GM12878 (cell line): Measurements from ENCODE around the gene MACROD2. TPM values are rescaled to one million over a fixed set of nuclear protein-coding genes. Genes with fewer than 3 reads are reported as not detected.

Source experiments
- ATAC-seq: fragments of 200-7000 bp; cut with Tn5 transposase; 3 replicates; pipeline ENCODE4 v1.9.1; 2020; ENCODE audit warnings: mild to moderate bottlenecking, moderate library complexity
- BruUV-seq: library from RNA; stranded (reverse); fragments of 400-500 nt; replicated peaks from 2 replicates; lab custom pipeline; 2021; lab: Mats Ljungman, UMichigan
- CTCF ChIA-PET: fragments of 300-600 bp; sonication (Branson Sonifier 250); formaldehyde crosslinking; extraction: SDS; loops from one replicate; lab custom pipeline; 2021; ENCODE audit warnings: inconsistent platforms; lab: Yijun Ruan, JAX
- POLR2A ChIA-PET: fragments of 350-600 bp; formaldehyde crosslinking; extraction: SDS; loops from one replicate; lab custom pipeline; 2021; ENCODE audit warnings: inconsistent platforms; lab: Charles Lee
- RAD21 ChIA-PET: fragments of 300-600 bp; sonication (Branson Sonifier 250); formaldehyde crosslinking; loops from one replicate; lab custom pipeline; 2023; ENCODE audit warnings: antibody characterized with exemption; ENCODE audit not compliant: unreplicated experiment; lab: Charles Lee
- SMC1A ChIA-PET: fragments of 300-600 bp; sonication (Branson Sonifier 250); formaldehyde crosslinking; loops from one replicate; lab custom pipeline; 2023; ENCODE audit not compliant: unreplicated experiment, uncharacterized antibody; lab: Charles Lee
- DNase-seq: peaks from one replicate; pipeline ENCODE4 v3.0.0-alpha.2; 2011; ENCODE audit warnings: low read depth, low spot score
- FAIRE-seq: peaks from 3 replicates; lab custom pipeline; 2011; peaks lifted over from hg19 to GRCh38; lab: Jason Lieb, UNC
- H2AFZ ChIP-seq: 2 replicates; pipeline ENCODE4 v1.6.0; 2011; ENCODE audit warnings: low read depth, low read length, control low read depth; ENCODE audit not compliant: control insufficient read depth
- H3K27ac ChIP-seq: 2 replicates; pipeline ENCODE4 v1.5.1; 2011; ENCODE audit warnings: control low read depth; ENCODE audit not compliant: control insufficient read depth, insufficient read depth
- H3K27me3 ChIP-seq, 2 experiments: replicated peaks in 1 of 2; 2 replicates each; pipeline versions ENCODE4 v1.6.0 to v1.6.1; 2011; ENCODE audit warnings: low read length in 1 of 2; ENCODE audit not compliant: control insufficient read depth in 2 of 2, insufficient read depth in 2 of 2
- H3K36me3 ChIP-seq, 2 experiments: 2 replicates each; pipeline ENCODE4 v1.5.1; 2011; ENCODE audit warnings: low read length in 1 of 2; ENCODE audit not compliant: control insufficient read depth in 2 of 2, insufficient read depth in 2 of 2
- H3K4me1 ChIP-seq: 2 replicates; pipeline ENCODE4 v1.6.1; 2011; ENCODE audit warnings: mild to moderate bottlenecking, low read length, moderate library complexity, mixed read lengths; ENCODE audit not compliant: control insufficient read depth, insufficient read depth
- H3K4me2 ChIP-seq: 2 replicates; pipeline ENCODE4 v1.6.0; 2011; ENCODE audit warnings: control low read depth; ENCODE audit not compliant: control insufficient read depth, insufficient read depth
- H3K4me3 ChIP-seq: fragments of 200-600 bp; sonication (generic); 2 replicates; pipeline ENCODE4 v1.5.1; 2016
- H3K79me2 ChIP-seq: 2 replicates; pipeline ENCODE4 v1.6.0; 2011; ENCODE audit warnings: low read length; ENCODE audit not compliant: control insufficient read depth, insufficient read depth
- H3K9ac ChIP-seq: 2 replicates; pipeline ENCODE4 v1.8.0; 2011; ENCODE audit warnings: low read length, control low read depth, mixed read lengths; ENCODE audit not compliant: control insufficient read depth, insufficient read depth
- H3K9me3 ChIP-seq: replicated peaks from 3 replicates; pipeline ENCODE4 v1.5.1; 2011; ENCODE audit warnings: mild to moderate bottlenecking, low read length; ENCODE audit not compliant: control insufficient read depth, insufficient read depth
- H4K20me1 ChIP-seq: 2 replicates; pipeline ENCODE4 v1.6.0; 2011; ENCODE audit not compliant: control insufficient read depth, insufficient read depth
- ATF7 ChIP-seq: fragments of 450-650 bp; IDR thresholded peaks from 2 replicates; pipeline ENCODE4 v1.6.1; 2016; ENCODE audit warnings: low read depth, mild to moderate bottlenecking
- BACH1 ChIP-seq: fragments of 450-650 bp; IDR thresholded peaks from 2 replicates; pipeline ENCODE4 v1.6.1; 2017; ENCODE audit warnings: mild to moderate bottlenecking, borderline replicate concordance
- ETV6 ChIP-seq, 2 experiments: fragments of 450-650 bp in 1 of 2; IDR thresholded peaks in 1 of 2; conservative IDR thresholded peaks in 1 of 2; 2 replicates each; pipeline ENCODE4 v1.6.1; 2014; ENCODE audit warnings: antibody characterized with exemption in 1 of 2, borderline replicate concordance in 1 of 2, low read depth in 1 of 2, mild to moderate bottlenecking in 1 of 2, moderate library complexity in 1 of 2
- EZH2 ChIP-seq: IDR thresholded peaks from 2 replicates; pipeline ENCODE4 v1.6.1; 2012; ENCODE audit warnings: low read depth, mild to moderate bottlenecking, control low read depth, inconsistent platforms, low read length, borderline replicate concordance; ENCODE audit not compliant: control insufficient read depth
- HCFC1 ChIP-seq: fragments of 150-350 bp; IDR thresholded peaks from 2 replicates; pipeline ENCODE4 v1.6.1; 2014; ENCODE audit warnings: low read length
- KAT2A ChIP-seq: conservative IDR thresholded peaks from 2 replicates; pipeline ENCODE4 v1.6.1; 2011; ENCODE audit warnings: low read depth, low read length; ENCODE audit not compliant: control insufficient read depth
- KLF5 ChIP-seq: fragments of 450-650 bp; IDR thresholded peaks from 2 replicates; pipeline ENCODE4 v1.6.1; 2014; ENCODE audit warnings: mild to moderate bottlenecking; ENCODE audit not compliant: partially characterized antibody
- MEF2A ChIP-seq: IDR thresholded peaks from 2 replicates; pipeline ENCODE4 v1.6.1; 2011; ENCODE audit warnings: low read depth, mild to moderate bottlenecking, low read length, moderate library complexity; ENCODE audit not compliant: insufficient read depth
- MTA2 ChIP-seq: fragments of 450-650 bp; IDR thresholded peaks from 2 replicates; pipeline ENCODE4 v1.6.1; 2016; ENCODE audit warnings: low read depth, mild to moderate bottlenecking, moderate library complexity
- POLR2A ChIP-seq: IDR thresholded peaks from 2 replicates; pipeline ENCODE4 v1.6.1; 2011; ENCODE audit warnings: low read depth, mild to moderate bottlenecking, low read length
- RCOR1 ChIP-seq: conservative IDR thresholded peaks from 2 replicates; pipeline ENCODE4 v1.6.1; 2012; ENCODE audit warnings: low read depth, low read length, improper control_type of control experiment
- SP1 ChIP-seq: IDR thresholded peaks from one replicate; pipeline ENCODE4 v1.6.1; 2011; ENCODE audit warnings: low read depth, low read length
- SREBF2 ChIP-seq: IDR thresholded peaks from 2 replicates; pipeline ENCODE4 v1.6.1; 2012; ENCODE audit warnings: mild to moderate bottlenecking, low read length
- STAT3 ChIP-seq: IDR thresholded peaks from 2 replicates; pipeline ENCODE4 v1.6.1; 2011; ENCODE audit warnings: low read depth, low read length, improper control_type of control experiment
- TCF7 ChIP-seq: IDR thresholded peaks from 2 replicates; pipeline ENCODE4 v1.6.1; 2014; ENCODE audit warnings: antibody characterized with exemption, borderline replicate concordance
- WRNIP1 ChIP-seq: IDR thresholded peaks from 2 replicates; pipeline ENCODE4 v1.6.1; 2011; ENCODE audit warnings: low read depth, low read length, improper control_type of control experiment, borderline replicate concordance
- WGBS: methylation state at CpG from one replicate; pipeline ENCODE4 v1.1.6; 2016; ENCODE audit warnings: low lambda C conversion rate; ENCODE audit not compliant: insufficient replicate concordance, insufficient coverage; ENCODE audit errors: missing lambda C conversion rate; 5-methylcytosine and 5-hydroxymethylcytosine counted together
- in situ Hi-C: fragments of 300-500 bp; cut with MboI; formaldehyde crosslinking; loops from 9 replicates; pipeline ENCODE4 v1.14.3; 2018; ENCODE audit warnings: mixed read lengths
- intact Hi-C: fragments of 100-400 bp; cut with micrococcal nuclease; formaldehyde crosslinking; loops from one replicate; pipeline ENCODE4 v1.14.2; 2022; ENCODE audit not compliant: unreplicated experiment
- polyA plus RNA-seq, 11 experiments: library from polyadenylated mRNA; depleted of rRNA in 4 of 11; unstranded in 6 of 11; stranded (reverse) in 5 of 11; fragments of >200 nt; fragmentation: Nextera tagmentation in 4 of 11; fragmentation: Illumina TruSeq in 1 of 11; extraction: Ambion mirVana in 4 of 11; extraction: Trizol in 1 of 11; gene quantifications; 1 replicate in 1 of 11; 2 replicates in 10 of 11; pipeline versions ENCODE4 v1.2.1 to v1.2.3, GENCODE V29; 2011 to 2016; ENCODE audit warnings: inconsistent platforms in 2 of 11, missing spikeins in 2 of 11, low read depth in 1 of 11
- total RNA-seq, 4 experiments: library from RNA; depleted of rRNA in 3 of 4; stranded (reverse); fragments of >200 nt in 3 of 4; fragmentation: Illumina TruSeq in 1 of 4; extraction: Trizol in 1 of 4; gene quantifications; 2 replicates each; pipeline versions ENCODE4 v1.2.1 to v1.2.3, GENCODE V29; 2013 to 2021
- TF ChIP-seq, protein P1 (sequence below): fragments of 450-650 bp; IDR thresholded peaks from 2 replicates; pipeline ENCODE4 v1.6.1; 2018; ENCODE audit warnings: borderline replicate concordance, mild to moderate bottlenecking; ENCODE audit not compliant: partially characterized antibody

Gene MACROD2
- total and polyA plus RNA-seq, 10 of the 15 experiments (the other 5 are each of a cell fraction or from before 2014, with no cell fraction given) = 1.1 to 21.5 (median 2.2) TPM

DNA sequence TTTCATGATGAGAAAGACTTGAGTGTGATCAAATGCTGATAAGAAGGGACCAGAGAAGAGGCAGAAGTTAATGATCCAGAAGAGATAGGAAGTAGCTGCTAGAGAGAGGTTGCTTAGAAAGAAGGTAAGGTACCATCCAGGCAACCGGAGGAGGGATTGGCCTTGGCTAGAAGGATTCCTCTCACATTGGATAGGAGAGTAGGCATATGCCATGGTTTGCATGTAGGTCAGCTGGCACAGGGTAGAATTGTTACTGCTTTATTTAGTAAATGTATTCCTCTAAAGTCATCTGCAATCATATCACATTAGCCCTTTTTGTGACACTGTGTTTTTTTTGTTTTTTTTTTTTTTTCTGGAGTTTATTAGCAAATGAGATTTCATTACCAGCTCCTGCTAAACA, 923.0 kb downstream of the MACROD2 start:
- intact Hi-C loops = no loop called here
- TF ChIP-seq, protein P1, sequence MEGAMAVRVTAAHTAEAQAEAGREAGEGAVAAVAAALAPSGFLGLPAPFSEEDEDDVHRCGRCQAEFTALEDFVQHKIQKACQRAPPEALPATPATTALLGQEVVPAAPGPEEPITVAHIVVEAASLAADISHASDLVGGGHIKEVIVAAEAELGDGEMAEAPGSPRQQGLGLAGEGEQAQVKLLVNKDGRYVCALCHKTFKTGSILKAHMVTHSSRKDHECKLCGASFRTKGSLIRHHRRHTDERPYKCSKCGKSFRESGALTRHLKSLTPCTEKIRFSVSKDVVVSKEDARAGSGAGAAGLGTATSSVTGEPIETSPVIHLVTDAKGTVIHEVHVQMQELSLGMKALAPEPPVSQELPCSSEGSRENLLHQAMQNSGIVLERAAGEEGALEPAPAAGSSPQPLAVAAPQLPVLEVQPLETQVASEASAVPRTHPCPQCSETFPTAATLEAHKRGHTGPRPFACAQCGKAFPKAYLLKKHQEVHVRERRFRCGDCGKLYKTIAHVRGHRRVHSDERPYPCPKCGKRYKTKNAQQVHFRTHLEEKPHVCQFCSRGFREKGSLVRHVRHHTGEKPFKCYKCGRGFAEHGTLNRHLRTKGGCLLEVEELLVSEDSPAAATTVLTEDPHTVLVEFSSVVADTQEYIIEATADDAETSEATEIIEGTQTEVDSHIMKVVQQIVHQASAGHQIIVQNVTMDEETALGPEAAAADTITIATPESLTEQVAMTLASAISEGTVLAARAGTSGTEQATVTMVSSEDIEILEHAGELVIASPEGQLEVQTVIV = no peak
- TF ChIP-seq SP1 = no peak
- TF ChIP-seq STAT3 = no peak
- TF ChIP-seq TCF7 = no peak
- TF ChIP-seq HCFC1 = no peak
- TF ChIP-seq BACH1 = no peak
- TF ChIP-seq KAT2A = no peak
- no peak for TF ChIP-seq MTA2
- TF ChIP-seq RCOR1 = no peak
- TF ChIP-seq EZH2 = no peak
- TF ChIP-seq ATF7 = no peak
- no peak for TF ChIP-seq ETV6 (conservative IDR thresholded peaks at IDR 0.05 in 1 of 2, IDR thresholded peaks at IDR 0.05 in 1 of 2; ENCODE audit: borderline replicate concordance in 1 of 2, low read depth in 1 of 2)
- TF ChIP-seq POLR2A = no peak
- TF ChIP-seq MEF2A = no peak
- no peak for TF ChIP-seq WRNIP1
- no peak for TF ChIP-seq SREBF2
- no peak for TF ChIP-seq KLF5
- TF ChIP-seq, all 136 proteins: peak for 0
- H3K4me1 ChIP-seq = no peaks in the 10 kb centered on the region
- no peaks in the 10 kb centered on the region; the same call in 2 of the 3 replicates for H3K9me3 ChIP-seq
- BruUV-seq = no TSS peak
- POLR2A ChIA-PET = no interaction called here
- RAD21 ChIA-PET = no interaction called here
- no peak overlapping the region for H3K4me2 ChIP-seq
- SMC1A ChIA-PET = interaction anchor here (1.0 to 1.2 kb wide), 3 partner anchors 9 to 13 kb away, joined by 3 to 5 read pairs (median 3); no protein-coding TSS in a partner anchor
- no peak overlapping the region for H3K4me3 ChIP-seq
- CTCF ChIA-PET = interaction anchor here (1.0 kb wide), 1 partner anchor 9 kb away, joined by 4 read pairs; no protein-coding TSS in a partner anchor
- in situ Hi-C loops = no loop called here
- H3K27ac ChIP-seq = no peak overlapping the region
- FAIRE-seq = no peak
- no peaks in the 10 kb centered on the region for H3K36me3 ChIP-seq
- no peak for ATAC-seq
- no peaks in the 10 kb centered on the region for H3K79me2 ChIP-seq
- no peaks in the 10 kb centered on the region for H3K27me3 ChIP-seq
- H3K9ac ChIP-seq = no peak overlapping the region
- no peak overlapping the region for H2AFZ ChIP-seq
- H4K20me1 ChIP-seq = no peaks in the 10 kb centered on the region
- DNase-seq = no peak
- WGBS = 100% methylated on average over 1 of the region's 1 CpG
